ENCODE measurements around the gene EVI2A. TPM values are rescaled to one million over a fixed set of nuclear protein-coding genes. Genes with fewer than 3 reads are reported as not detected.

The EVI2A gene
- total RNA-seq, 1 experiment from 2014 or later, result not detected

GRCh38 chr17:31349454-31349853 is 28.0 kb upstream of the EVI2A start:
- Histone ChIP-seq H3K79me2 (ENCODE audit: insufficient read depth, low read length) (no peaks in the 10 kb centered on the region), H2AFZ (ENCODE audit: low read depth, low read length, poor library complexity, severe bottlenecking) (no peak overlapping the region), H3K36me3 (ENCODE audit: control insufficient read depth in 1 of 2, insufficient read depth in 2 of 2, low read length in 2 of 2) (peaks cover 8 to 11% of the 10 kb centered on the region in 2 experiments; a peak in 3 of 4 replicates), H3K27ac (ENCODE audit: low read depth, low read length) (no peak overlapping the region), H3K4me1 (ENCODE audit: control insufficient read depth in 1 of 2, insufficient read depth in 2 of 2, low read length in 2 of 2) (no peaks in the 10 kb centered on the region), H3K4me3 (replicated peaks in 1 of 2; ENCODE audit: low read depth in 1 of 2, low read length in 2 of 2) (no peak overlapping the region), H3K9me2 (ENCODE audit: insufficient read depth) (no peaks in the 10 kb centered on the region), H4K20me1 (ENCODE audit: insufficient read depth) (no peaks in the 10 kb centered on the region), H3K9me3 (ENCODE audit: control insufficient read depth in 1 of 2, insufficient read depth in 1 of 2, low read depth in 1 of 2, low read length in 2 of 2) (no peaks in the 10 kb centered on the region), H3K4me2 (ENCODE audit: low read length) (no peak overlapping the region), H3K9ac (ENCODE audit: low read length) (no peak overlapping the region), H3K27me3 (ENCODE audit: insufficient read depth, low read length) (no peaks in the 10 kb centered on the region)
- ChIA-PET POLR2A (no interaction called here), RAD21 (ENCODE audit: low non-redundant PET in 1 of 2, low total read pairs in 2 of 2, uncharacterized antibody in 2 of 2, unreplicated experiment in 2 of 2) (no interaction called here), CTCF (no interaction called here)
- DNase-seq (ENCODE audit: low read depth, low spot score) (no peak), ATAC-seq (no peak)
- BruUV-seq (replicated peaks), result no TSS peak
- intact Hi-C loops (cut with micrococcal nuclease), result no loop called here
- TF ChIP-seq CEBPB (IDR thresholded peaks at IDR 0.05; ENCODE audit: low read depth) (no peak), SIN3A (IDR thresholded peaks at IDR 0.05; ENCODE audit: low read depth) (no peak), ZFX (IDR thresholded peaks at IDR 0.05) (no peak), JUND (IDR thresholded peaks at IDR 0.05) (no peak), CTCF (IDR thresholded peaks at IDR 0.05 in 2 of 3, conservative IDR thresholded peaks at IDR 0.05 in 1 of 3; ENCODE audit: borderline replicate concordance in 1 of 3, insufficient read depth in 1 of 3, low read depth in 2 of 3, low read length in 2 of 3) (no peak), EGR1 (IDR thresholded peaks at IDR 0.05; ENCODE audit: low read depth) (no peak), CBX3 (IDR thresholded peaks at IDR 0.05; ENCODE audit: low read depth) (no peak), SP1 (IDR thresholded peaks at IDR 0.05; ENCODE audit: low read depth) (no peak), REST (IDR thresholded peaks at IDR 0.05; ENCODE audit: low read depth) (no peak), MAX (IDR thresholded peaks at IDR 0.05) (no peak), ELF1 (IDR thresholded peaks at IDR 0.05; ENCODE audit: borderline replicate concordance, low read depth) (no peak), ZNF274 (IDR thresholded peaks at IDR 0.05; ENCODE audit: low read depth, low read length) (no peak), POLR2A (IDR thresholded peaks at IDR 0.05; ENCODE audit: borderline replicate concordance, extremely low read depth, insufficient read depth, insufficient read length) (no peak), EZH2phosphoT487 (IDR thresholded peaks at IDR 0.05; ENCODE audit: borderline replicate concordance) (no peak), TCF7L2 (IDR thresholded peaks at IDR 0.05; ENCODE audit: borderline replicate concordance, extremely low read depth, insufficient read depth, insufficient read length) (no peak), ATF3 (IDR thresholded peaks at IDR 0.05) (no peak), ZBTB33 (IDR thresholded peaks at IDR 0.05; ENCODE audit: extremely low read depth, insufficient replicate concordance, low read length) (no peak), YY1 (IDR thresholded peaks at IDR 0.05; ENCODE audit: extremely low read depth, insufficient replicate concordance, low read depth, low read length) (no peak), EZH2 (IDR thresholded peaks at IDR 0.05) (no peak), RAD21 (IDR thresholded peaks at IDR 0.05; ENCODE audit: low read depth) (no peak)
